ENCODE data around the gene ADCY10. TPM values are rescaled to one million over a fixed set of nuclear protein-coding genes. Genes with fewer than 3 reads are reported as not detected.
"Not testable (repeated sequence)": the region's sequence is repeated elsewhere in the genome, so short reads cannot be mapped to it uniquely, and the experiment has no call there.

Gene ADCY10
- polyA plus RNA-seq, 1 donor from 2014 or later: 0.09 TPM

DNA sequence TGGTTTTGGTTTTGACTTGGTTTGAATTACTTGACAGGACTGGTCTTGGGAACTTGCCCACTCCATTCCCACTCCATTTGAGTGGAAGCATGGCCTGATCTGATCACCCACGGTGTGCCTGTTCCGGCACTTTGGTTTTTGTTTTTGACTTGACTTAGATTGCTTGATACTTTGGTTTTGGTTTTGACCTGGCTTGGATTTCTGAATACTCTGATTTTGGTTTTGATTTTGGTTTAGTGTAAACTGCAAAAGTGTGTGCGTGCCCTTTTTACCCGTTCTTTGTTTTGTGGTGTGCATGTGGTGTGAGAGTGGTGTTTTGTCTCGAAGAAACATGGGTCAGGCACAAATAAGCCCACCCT is 50.0 kb downstream of the ADCY10 start:
- Histone ChIP-seq H2AFZ (ENCODE audit: low read depth, low read length) (no peak overlapping the region), H3K9me2 (ENCODE audit: insufficient read depth, low read length) (no peaks in the 10 kb centered on the region), H3K4me2 (ENCODE audit: low read length) (no peak overlapping the region), H3K27ac (ENCODE audit: low read length) (no peak overlapping the region), H3K27me3 (ENCODE audit: insufficient read depth, low read depth, low read length) (no peaks in the 10 kb centered on the region), H4K20me1 (ENCODE audit: insufficient read depth) (no peaks in the 10 kb centered on the region), H3K36me3 (ENCODE audit: insufficient read depth, low read length) (no peaks in the 10 kb centered on the region), H3F3A (ENCODE audit: insufficient read depth, low read length, poor library complexity, severe bottlenecking) (no peaks in the 10 kb centered on the region), H3K4me3 (ENCODE audit: low read length) (no peak overlapping the region), H3K9ac (ENCODE audit: low read length) (no peak overlapping the region), H3K9me3 (ENCODE audit: low read length) (no peaks in the 10 kb centered on the region), H3K79me2 (replicated peaks; ENCODE audit: insufficient read depth, low read length) (no peaks in the 10 kb centered on the region)
- TF ChIP-seq, protein P1, sequence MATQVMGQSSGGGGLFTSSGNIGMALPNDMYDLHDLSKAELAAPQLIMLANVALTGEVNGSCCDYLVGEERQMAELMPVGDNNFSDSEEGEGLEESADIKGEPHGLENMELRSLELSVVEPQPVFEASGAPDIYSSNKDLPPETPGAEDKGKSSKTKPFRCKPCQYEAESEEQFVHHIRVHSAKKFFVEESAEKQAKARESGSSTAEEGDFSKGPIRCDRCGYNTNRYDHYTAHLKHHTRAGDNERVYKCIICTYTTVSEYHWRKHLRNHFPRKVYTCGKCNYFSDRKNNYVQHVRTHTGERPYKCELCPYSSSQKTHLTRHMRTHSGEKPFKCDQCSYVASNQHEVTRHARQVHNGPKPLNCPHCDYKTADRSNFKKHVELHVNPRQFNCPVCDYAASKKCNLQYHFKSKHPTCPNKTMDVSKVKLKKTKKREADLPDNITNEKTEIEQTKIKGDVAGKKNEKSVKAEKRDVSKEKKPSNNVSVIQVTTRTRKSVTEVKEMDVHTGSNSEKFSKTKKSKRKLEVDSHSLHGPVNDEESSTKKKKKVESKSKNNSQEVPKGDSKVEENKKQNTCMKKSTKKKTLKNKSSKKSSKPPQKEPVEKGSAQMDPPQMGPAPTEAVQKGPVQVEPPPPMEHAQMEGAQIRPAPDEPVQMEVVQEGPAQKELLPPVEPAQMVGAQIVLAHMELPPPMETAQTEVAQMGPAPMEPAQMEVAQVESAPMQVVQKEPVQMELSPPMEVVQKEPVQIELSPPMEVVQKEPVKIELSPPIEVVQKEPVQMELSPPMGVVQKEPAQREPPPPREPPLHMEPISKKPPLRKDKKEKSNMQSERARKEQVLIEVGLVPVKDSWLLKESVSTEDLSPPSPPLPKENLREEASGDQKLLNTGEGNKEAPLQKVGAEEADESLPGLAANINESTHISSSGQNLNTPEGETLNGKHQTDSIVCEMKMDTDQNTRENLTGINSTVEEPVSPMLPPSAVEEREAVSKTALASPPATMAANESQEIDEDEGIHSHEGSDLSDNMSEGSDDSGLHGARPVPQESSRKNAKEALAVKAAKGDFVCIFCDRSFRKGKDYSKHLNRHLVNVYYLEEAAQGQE (IDR thresholded peaks at IDR 0.05; ENCODE audit: borderline replicate concordance): no peak
- TF ChIP-seq RAD21 (conservative IDR thresholded peaks at IDR 0.05) (no peak), TAF1 (IDR thresholded peaks at IDR 0.05; ENCODE audit: low read depth) (no peak), EP300 (conservative IDR thresholded peaks at IDR 0.05; ENCODE audit: poor library complexity, severe bottlenecking) (no peak), MXI1 (conservative IDR thresholded peaks at IDR 0.05; ENCODE audit: poor library complexity, severe bottlenecking) (no peak), POLR2AphosphoS5 (IDR thresholded peaks at IDR 0.05) (no peak), SMC3 (conservative IDR thresholded peaks at IDR 0.05; ENCODE audit: poor library complexity) (no peak)
- TF ChIP-seq, protein P2, sequence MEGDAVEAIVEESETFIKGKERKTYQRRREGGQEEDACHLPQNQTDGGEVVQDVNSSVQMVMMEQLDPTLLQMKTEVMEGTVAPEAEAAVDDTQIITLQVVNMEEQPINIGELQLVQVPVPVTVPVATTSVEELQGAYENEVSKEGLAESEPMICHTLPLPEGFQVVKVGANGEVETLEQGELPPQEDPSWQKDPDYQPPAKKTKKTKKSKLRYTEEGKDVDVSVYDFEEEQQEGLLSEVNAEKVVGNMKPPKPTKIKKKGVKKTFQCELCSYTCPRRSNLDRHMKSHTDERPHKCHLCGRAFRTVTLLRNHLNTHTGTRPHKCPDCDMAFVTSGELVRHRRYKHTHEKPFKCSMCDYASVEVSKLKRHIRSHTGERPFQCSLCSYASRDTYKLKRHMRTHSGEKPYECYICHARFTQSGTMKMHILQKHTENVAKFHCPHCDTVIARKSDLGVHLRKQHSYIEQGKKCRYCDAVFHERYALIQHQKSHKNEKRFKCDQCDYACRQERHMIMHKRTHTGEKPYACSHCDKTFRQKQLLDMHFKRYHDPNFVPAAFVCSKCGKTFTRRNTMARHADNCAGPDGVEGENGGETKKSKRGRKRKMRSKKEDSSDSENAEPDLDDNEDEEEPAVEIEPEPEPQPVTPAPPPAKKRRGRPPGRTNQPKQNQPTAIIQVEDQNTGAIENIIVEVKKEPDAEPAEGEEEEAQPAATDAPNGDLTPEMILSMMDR (IDR thresholded peaks at IDR 0.05; ENCODE audit: poor library complexity, severe bottlenecking): no peak

GRCh38 chr1:167863191-167863920 is 50.6 kb downstream of the ADCY10 start:
- H3K9me2 ChIP-seq (ENCODE audit: insufficient read depth, low read length); H2AFZ ChIP-seq (ENCODE audit: low read depth, low read length); H3K79me2 ChIP-seq (replicated peaks; ENCODE audit: insufficient read depth, low read length); H3K9me3 ChIP-seq (ENCODE audit: low read length); H4K20me1 ChIP-seq (ENCODE audit: insufficient read depth); H3K27ac ChIP-seq (ENCODE audit: low read length); H3K9ac ChIP-seq (ENCODE audit: low read length); H3K36me3 ChIP-seq (ENCODE audit: insufficient read depth, low read length); H3K27me3 ChIP-seq (ENCODE audit: insufficient read depth, low read depth, low read length); H3K4me3 ChIP-seq (ENCODE audit: low read length); H3K4me2 ChIP-seq (ENCODE audit: low read length); H3F3A ChIP-seq (ENCODE audit: insufficient read depth, low read length, poor library complexity, severe bottlenecking): not testable (repeated sequence)

- H3K79me2 ChIP-seq (replicated peaks; ENCODE audit: insufficient read depth, low read length): no peaks in the 10 kb centered on the region
- no peak overlapping the region for H3K4me2 ChIP-seq (ENCODE audit: low read length)
- H3K9ac ChIP-seq (ENCODE audit: low read length): no peak overlapping the region
- H3K9me2 ChIP-seq (ENCODE audit: insufficient read depth, low read length): no peaks in the 10 kb centered on the region
- no peak overlapping the region for H3K4me3 ChIP-seq (ENCODE audit: low read length)
- no peak overlapping the region for H2AFZ ChIP-seq (ENCODE audit: low read depth, low read length)
- no peaks in the 10 kb centered on the region for H3K36me3 ChIP-seq (ENCODE audit: insufficient read depth, low read length)
- H3K27me3 ChIP-seq (ENCODE audit: insufficient read depth, low read depth, low read length): no peaks in the 10 kb centered on the region
- no peaks in the 10 kb centered on the region for H4K20me1 ChIP-seq (ENCODE audit: insufficient read depth)
- H3K27ac ChIP-seq (ENCODE audit: low read length): no peak overlapping the region
- no peaks in the 10 kb centered on the region for H3F3A ChIP-seq (ENCODE audit: insufficient read depth, low read length, poor library complexity, severe bottlenecking)
- no peaks in the 10 kb centered on the region for H3K9me3 ChIP-seq (ENCODE audit: low read length)
- TF ChIP-seq RAD21 (conservative IDR thresholded peaks at IDR 0.05) (no peak), EZH2 (IDR thresholded peaks at IDR 0.05; ENCODE audit: borderline replicate concordance, insufficient read depth, low read length, poor library complexity, severe bottlenecking) (no peak), SMC3 (conservative IDR thresholded peaks at IDR 0.05; ENCODE audit: poor library complexity) (no peak), EP300 (conservative IDR thresholded peaks at IDR 0.05; ENCODE audit: poor library complexity, severe bottlenecking) (no peak), TAF1 (IDR thresholded peaks at IDR 0.05; ENCODE audit: low read depth) (no peak), MXI1 (conservative IDR thresholded peaks at IDR 0.05; ENCODE audit: poor library complexity, severe bottlenecking) (no peak)
- TF ChIP-seq, protein P2 (IDR thresholded peaks at IDR 0.05; ENCODE audit: poor library complexity, severe bottlenecking): no peak
- TF ChIP-seq, protein P1 (IDR thresholded peaks at IDR 0.05; ENCODE audit: borderline replicate concordance): no peak
These were observed 51.4 kb downstream of the ADCY10 start for GRCh38 chr1:167862432-167863076.

All from neural cell (in vitro differentiated cells).